Mucosa of descending colon (tissue), 3 donors: ENCODE measurements around the gene NR2E1. TPM values are rescaled to one million over a fixed set of nuclear protein-coding genes. Genes with fewer than 3 reads are reported as not detected.

Source experiments
- ATAC-seq: fragments of 200-7000 bp; cut with Tn5 transposase; one replicate; pipeline ENCODE4 v1.9.1; 2020; ENCODE audit warnings: mild to moderate bottlenecking, moderate library complexity
- DNase-seq, 3 donors: peaks; one replicate each; pipeline ENCODE4 v3.0.0-alpha.2; 2020
- H3K36me3 ChIP-seq: fragments of 200-600 bp; one replicate; pipeline ENCODE4 v1.8.0; 2021; ENCODE audit warnings: low read depth, mild to moderate bottlenecking
- H3K4me1 ChIP-seq: fragments of 200-600 bp; one replicate; pipeline ENCODE4 v1.8.0; 2021; ENCODE audit warnings: low read depth, mild to moderate bottlenecking
- H3K4me3 ChIP-seq: fragments of 200-600 bp; one replicate; pipeline ENCODE4 v1.8.0; 2021; ENCODE audit warnings: mild to moderate bottlenecking
- H3K9me3 ChIP-seq: fragments of 200-600 bp; one replicate; pipeline ENCODE4 v1.8.0; 2021; ENCODE audit warnings: mild to moderate bottlenecking
- CTCF ChIP-seq: fragments of 200-600 bp; IDR thresholded peaks from one replicate; pipeline ENCODE4 v1.8.0; 2022; ENCODE audit warnings: antibody characterized with exemption, mild to moderate bottlenecking
- intact Hi-C, 2 donors: fragments of 100-400 bp; cut with DNase I in 1 of 2; cut with micrococcal nuclease in 1 of 2; formaldehyde crosslinking; loops; one replicate each; pipeline versions ENCODE4 v1.11.0 to v1.11.1; 2022; cut with DNase I, micrococcal nuclease
- total RNA-seq, 3 donors: library from RNA; stranded (reverse); fragmentation: NEBNext Ultra II Directional in 2 of 3; extraction: Animal tissue kit (Norgen Biotek cat#: 25700) in 2 of 3; gene quantifications; one replicate each; pipeline versions ENCODE4 v1.2.1 to v1.2.4, GENCODE V29; 2021 to 2023
- donor health status: DM: no; HTN: no; CAD: no; lungs with moderate emphysema.
- donor health status: DM: no; HTN: no; CAD: no.
- donor health status: DM: no; HTN: yes; CAD: no.

Gene NR2E1
- total RNA-seq, 3 donors from 2014 or later = not detected

- peak; percentile 22 for ATAC-seq
- no peaks in the 10 kb centered on the region for H3K36me3 ChIP-seq
- H3K4me1 ChIP-seq = peaks cover 23% of the 10 kb centered on the region
- H3K9me3 ChIP-seq = no peaks in the 10 kb centered on the region
- H3K4me3 ChIP-seq = no peak overlapping the region
- no peak for DNase-seq
- intact Hi-C loops = no loop called here
- TF ChIP-seq CTCF = no peak
Measured at GRCh38 chr6:108163267-108163643, 2.6 kb upstream of the NR2E1 start.

GRCh38 chr6:108163644-108164542 lies 1.9 kb upstream of the NR2E1 start:
- no peaks in the 10 kb centered on the region for H3K36me3 ChIP-seq
- no peaks in the 10 kb centered on the region for H3K9me3 ChIP-seq
- ATAC-seq = no peak
- DNase-seq = no peak
- peaks cover 30% of the 10 kb centered on the region for H3K4me1 ChIP-seq
- intact Hi-C loops = no loop called here
- no peak overlapping the region for H3K4me3 ChIP-seq
- no peak for TF ChIP-seq CTCF

- no peak for DNase-seq
- no peak for ATAC-seq
- intact Hi-C loops = no loop called here
- Histone ChIP-seq H3K4me3 (no peak overlapping the region), H3K4me1 (peaks cover 32% of the 10 kb centered on the region), H3K36me3 (no peaks in the 10 kb centered on the region), H3K9me3 (no peaks in the 10 kb centered on the region)
- no peak for TF ChIP-seq CTCF
Measured at GRCh38 chr6:108164543-108164814, 1.3 kb upstream of the NR2E1 start.

GRCh38 chr6:108164815-108165706 lies 761 bp upstream of the NR2E1 start:
- no peak for DNase-seq
- no peak for ATAC-seq
- Histone ChIP-seq H3K9me3 (no peaks in the 10 kb centered on the region), H3K36me3 (no peaks in the 10 kb centered on the region), H3K4me3 (no peak overlapping the region), H3K4me1 (peaks cover 34% of the 10 kb centered on the region)
- no peak for TF ChIP-seq CTCF
- intact Hi-C loops = no loop called here

- Histone ChIP-seq H3K9me3 (no peaks in the 10 kb centered on the region), H3K4me3 (no peak overlapping the region), H3K4me1 (peaks cover 35% of the 10 kb centered on the region), H3K36me3 (no peaks in the 10 kb centered on the region)
- ATAC-seq (no peak), DNase-seq (no peak)
- intact Hi-C loops = no loop called here
- TF ChIP-seq CTCF = no peak
Measured at GRCh38 chr6:108166664-108167448, 1.0 kb downstream of the NR2E1 start.
